ENCODE measurements around the gene MAN1A1.
A peak's percentile ranks its signal among the peaks of the same experiment; 100 is the strongest.

Gene MAN1A1

GRCh38 chr6:119148098-119148824, 201.3 kb downstream of the MAN1A1 start:
- Histone ChIP-seq H3K79me1 (ENCODE audit: low read depth, low read length) (no peaks in the 10 kb centered on the region), H4K91ac (ENCODE audit: low read depth, low read length, poor library complexity) (no peak overlapping the region), H3K27me3 (ENCODE audit: control insufficient read depth in 3 of 3, insufficient read depth in 3 of 3, low read depth in 1 of 3, low read length in 3 of 3) (no peaks in the 10 kb centered on the region), H3K4ac (ENCODE audit: low read length) (no peak overlapping the region), H3K4me3 (ENCODE audit: low read length in 2 of 2) (no peak overlapping the region), H2BK120ac (ENCODE audit: low read depth, low read length) (no peak overlapping the region), H2AK5ac (ENCODE audit: low read depth, low read length) (no peak overlapping the region), H2BK12ac (ENCODE audit: low read length) (no peak overlapping the region), H4K8ac (ENCODE audit: low read depth, low read length) (no peak overlapping the region), H3K18ac (ENCODE audit: low read length) (no peak overlapping the region), H3K23ac (ENCODE audit: low read depth, low read length, poor library complexity) (no peak overlapping the region), H3K9me3 (replicated peaks in 1 of 2; ENCODE audit: control insufficient read depth in 2 of 2, insufficient read depth in 1 of 2, low read depth in 1 of 2, low read length in 2 of 2) (no peaks in the 10 kb centered on the region), H3K4me2 (ENCODE audit: insufficient read depth, low read length, poor library complexity, severe bottlenecking) (no peak overlapping the region), H2BK15ac (ENCODE audit: low read length) (peak overlapping the region; percentile 7), H2AFZ (ENCODE audit: low read length) (peak overlapping the region; percentile 17), H3K9ac (ENCODE audit: low read depth, low read length, poor library complexity) (no peak overlapping the region), H3K4me1 (ENCODE audit: control insufficient read depth in 2 of 2, insufficient read depth in 1 of 2, low read depth in 1 of 2, low read length in 2 of 2) (peaks cover 1% of the 10 kb centered on the region in 2 donors), H3K36me3 (replicated peaks in 1 of 2; ENCODE audit: control insufficient read depth in 2 of 2, insufficient read depth in 2 of 2, low read length in 2 of 2) (no peaks in the 10 kb centered on the region), H2BK5ac (ENCODE audit: low read length) (no peak overlapping the region), H3K14ac (ENCODE audit: low read length) (no peak overlapping the region), H3K27ac (replicated peaks; ENCODE audit: low read length) (no peak overlapping the region)
- WGBS, 2 donors (ENCODE audit: extremely low coverage in 2 of 2, insufficient read length in 2 of 2, insufficient replicate concordance in 1 of 2): no CpG with 5 or more reads among the region's 5 CpGs
- peak; percentile 47 for DNase-seq (ENCODE audit: low spot score)

GRCh38 chr6:119147101-119148053, 202.2 kb downstream of the MAN1A1 start:
- Histone ChIP-seq H4K91ac (ENCODE audit: low read depth, low read length, poor library complexity) (no peak overlapping the region), H3K27me3 (ENCODE audit: control insufficient read depth in 3 of 3, insufficient read depth in 3 of 3, low read depth in 1 of 3, low read length in 3 of 3) (no peaks in the 10 kb centered on the region), H3K4me1 (ENCODE audit: control insufficient read depth in 2 of 2, insufficient read depth in 1 of 2, low read depth in 1 of 2, low read length in 2 of 2) (peaks cover 1% of the 10 kb centered on the region in 2 donors), H3K14ac (ENCODE audit: low read length) (no peak overlapping the region), H3K4me3 (ENCODE audit: low read length in 2 of 2) (no peak overlapping the region), H4K8ac (ENCODE audit: low read depth, low read length) (no peak overlapping the region), H3K27ac (replicated peaks; ENCODE audit: low read length) (no peak overlapping the region), H3K18ac (ENCODE audit: low read length) (no peak overlapping the region), H2AFZ (ENCODE audit: low read length) (peak overlapping the region; percentile 56), H2BK12ac (ENCODE audit: low read length) (no peak overlapping the region), H2BK5ac (ENCODE audit: low read length) (no peak overlapping the region), H2AK5ac (ENCODE audit: low read depth, low read length) (no peak overlapping the region), H2BK15ac (ENCODE audit: low read length) (peak overlapping the region; percentile 7), H3K9me3 (replicated peaks in 1 of 2; ENCODE audit: control insufficient read depth in 2 of 2, insufficient read depth in 1 of 2, low read depth in 1 of 2, low read length in 2 of 2) (no peaks in the 10 kb centered on the region), H3K23ac (ENCODE audit: low read depth, low read length, poor library complexity) (no peak overlapping the region), H3K79me1 (ENCODE audit: low read depth, low read length) (no peaks in the 10 kb centered on the region), H3K4ac (ENCODE audit: low read length) (no peak overlapping the region), H2BK120ac (ENCODE audit: low read depth, low read length) (no peak overlapping the region), H3K9ac (ENCODE audit: low read depth, low read length, poor library complexity) (no peak overlapping the region), H3K36me3 (replicated peaks in 1 of 2; ENCODE audit: control insufficient read depth in 2 of 2, insufficient read depth in 2 of 2, low read length in 2 of 2) (no peaks in the 10 kb centered on the region), H3K4me2 (ENCODE audit: insufficient read depth, low read length, poor library complexity, severe bottlenecking) (no peak overlapping the region)
- DNase-seq (ENCODE audit: low spot score): no peak
- no CpG with 5 or more reads among the region's 6 CpGs for WGBS, 2 donors (ENCODE audit: extremely low coverage in 2 of 2, insufficient read length in 2 of 2, insufficient replicate concordance in 1 of 2)

- Histone ChIP-seq H2BK15ac (ENCODE audit: low read length) (no peak overlapping the region), H3K36me3 (replicated peaks in 1 of 2; ENCODE audit: control insufficient read depth in 2 of 2, insufficient read depth in 2 of 2, low read length in 2 of 2) (no peaks in the 10 kb centered on the region), H3K4me3 (ENCODE audit: low read length in 2 of 2) (no peak overlapping the region), H3K23ac (ENCODE audit: low read depth, low read length, poor library complexity) (no peak overlapping the region), H4K91ac (ENCODE audit: low read depth, low read length, poor library complexity) (no peak overlapping the region), H3K18ac (ENCODE audit: low read length) (no peak overlapping the region), H3K4me2 (ENCODE audit: insufficient read depth, low read length, poor library complexity, severe bottlenecking) (no peak overlapping the region), H3K4ac (ENCODE audit: low read length) (no peak overlapping the region), H3K14ac (ENCODE audit: low read length) (no peak overlapping the region), H3K79me1 (ENCODE audit: low read depth, low read length) (no peaks in the 10 kb centered on the region), H3K4me1 (ENCODE audit: control insufficient read depth in 2 of 2, insufficient read depth in 1 of 2, low read depth in 1 of 2, low read length in 2 of 2) (peaks cover 1% of the 10 kb centered on the region in 2 donors), H2BK12ac (ENCODE audit: low read length) (no peak overlapping the region), H2BK5ac (ENCODE audit: low read length) (no peak overlapping the region), H2AK5ac (ENCODE audit: low read depth, low read length) (no peak overlapping the region), H3K9ac (ENCODE audit: low read depth, low read length, poor library complexity) (no peak overlapping the region), H2AFZ (ENCODE audit: low read length) (no peak overlapping the region), H3K9me3 (replicated peaks in 1 of 2; ENCODE audit: control insufficient read depth in 2 of 2, insufficient read depth in 1 of 2, low read depth in 1 of 2, low read length in 2 of 2) (no peaks in the 10 kb centered on the region), H4K8ac (ENCODE audit: low read depth, low read length) (no peak overlapping the region), H3K27me3 (ENCODE audit: control insufficient read depth in 3 of 3, insufficient read depth in 3 of 3, low read depth in 1 of 3, low read length in 3 of 3) (no peaks in the 10 kb centered on the region), H2BK120ac (ENCODE audit: low read depth, low read length) (no peak overlapping the region), H3K27ac (replicated peaks; ENCODE audit: low read length) (no peak overlapping the region)
- no CpG with 5 or more reads among the region's 2 CpGs for WGBS, 2 donors (ENCODE audit: extremely low coverage in 2 of 2, insufficient read length in 2 of 2, insufficient replicate concordance in 1 of 2)
- DNase-seq (ENCODE audit: low spot score): no peak
Observed at GRCh38 chr6:119145111-119145510, 204.4 kb downstream of the MAN1A1 start.

GRCh38 chr6:119142637-119143036, 206.9 kb downstream of the MAN1A1 start:
- Histone ChIP-seq H3K4me2 (ENCODE audit: insufficient read depth, low read length, poor library complexity, severe bottlenecking) (no peak overlapping the region), H3K27me3 (ENCODE audit: control insufficient read depth in 3 of 3, insufficient read depth in 3 of 3, low read depth in 1 of 3, low read length in 3 of 3) (no peaks in the 10 kb centered on the region), H3K9me3 (replicated peaks in 1 of 2; ENCODE audit: control insufficient read depth in 2 of 2, insufficient read depth in 1 of 2, low read depth in 1 of 2, low read length in 2 of 2) (no peaks in the 10 kb centered on the region), H3K23ac (ENCODE audit: low read depth, low read length, poor library complexity) (no peak overlapping the region), H2AFZ (ENCODE audit: low read length) (no peak overlapping the region), H3K79me1 (ENCODE audit: low read depth, low read length) (no peaks in the 10 kb centered on the region), H2BK5ac (ENCODE audit: low read length) (no peak overlapping the region), H2BK12ac (ENCODE audit: low read length) (no peak overlapping the region), H3K4ac (ENCODE audit: low read length) (no peak overlapping the region), H4K91ac (ENCODE audit: low read depth, low read length, poor library complexity) (no peak overlapping the region), H4K8ac (ENCODE audit: low read depth, low read length) (no peak overlapping the region), H3K9ac (ENCODE audit: low read depth, low read length, poor library complexity) (no peak overlapping the region), H2BK15ac (ENCODE audit: low read length) (no peak overlapping the region), H3K14ac (ENCODE audit: low read length) (no peak overlapping the region), H3K4me1 (ENCODE audit: control insufficient read depth in 2 of 2, insufficient read depth in 1 of 2, low read depth in 1 of 2, low read length in 2 of 2) (peaks cover 1 to 9% of the 10 kb centered on the region in 2 donors), H3K18ac (ENCODE audit: low read length) (no peak overlapping the region), H3K36me3 (replicated peaks in 1 of 2; ENCODE audit: control insufficient read depth in 2 of 2, insufficient read depth in 2 of 2, low read length in 2 of 2) (no peaks in the 10 kb centered on the region), H2AK5ac (ENCODE audit: low read depth, low read length) (no peak overlapping the region), H3K4me3 (ENCODE audit: low read length in 2 of 2) (no peak overlapping the region), H2BK120ac (ENCODE audit: low read depth, low read length) (no peak overlapping the region), H3K27ac (replicated peaks; ENCODE audit: low read length) (no peak overlapping the region)
- DNase-seq (ENCODE audit: low spot score): no peak
- no CpG with 5 or more reads among the region's 5 CpGs for WGBS, 2 donors (ENCODE audit: extremely low coverage in 2 of 2, insufficient read length in 2 of 2, insufficient replicate concordance in 1 of 2)
